NCI-H2196 treated with DMSO at 0.1 percent for 48 hours (cell line): ENCODE results near the gene SIGLEC7.
"Not testable (repeated sequence)": the region's sequence is repeated elsewhere in the genome, so short reads cannot be mapped to it uniquely, and the experiment has no call there.

Experiments
- DNase-seq: peaks from one replicate; lab custom pipeline; 2025; ENCODE audit not compliant: unreplicated experiment; lab: John Stamatoyannopoulos, UW

Gene SIGLEC7

GRCh38 chr19:51164215-51164614 lies 22.1 kb downstream of the SIGLEC7 start:
- DNase-seq = no peak

DNA sequence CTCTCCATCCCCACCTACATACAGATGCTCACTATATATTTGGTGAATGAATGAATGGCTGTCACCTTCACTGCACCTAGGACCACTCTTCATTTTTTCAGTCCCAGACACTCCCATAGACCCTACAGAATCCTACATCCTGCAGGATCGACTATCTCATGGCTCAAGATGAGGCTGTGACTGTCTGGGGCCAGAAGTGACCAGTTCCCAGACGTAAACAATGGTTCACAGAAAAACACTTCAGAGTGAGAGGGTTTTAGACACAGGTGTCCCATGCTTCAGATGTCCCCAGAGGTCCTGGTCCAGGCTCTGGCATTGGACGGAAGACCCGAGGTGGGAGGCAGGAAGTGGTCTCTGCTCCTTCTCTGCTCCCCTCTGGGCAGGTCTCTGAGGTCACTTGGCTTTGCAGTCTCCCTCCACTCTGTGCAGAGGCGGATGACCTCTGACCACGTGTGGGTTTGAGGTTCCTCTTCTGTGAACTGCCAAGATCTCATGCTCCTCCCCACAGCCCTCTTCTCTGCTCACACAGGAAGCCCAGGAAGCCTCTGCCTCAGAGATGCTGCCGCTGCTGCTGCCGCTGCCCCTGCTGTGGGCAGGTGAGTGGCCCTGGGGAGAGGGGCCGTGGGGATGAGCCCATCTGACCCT lies 24.9 kb downstream of the SIGLEC7 start:
- no peak for DNase-seq

- DNase-seq = no peak
These were observed 26.6 kb downstream of the SIGLEC7 start for GRCh38 chr19:51168564-51169282.

GRCh38 chr19:51169283-51169918 lies 27.3 kb downstream of the SIGLEC7 start:
- DNase-seq = not testable (repeated sequence)

- DNase-seq = no peak
These were observed 30.1 kb downstream of the SIGLEC7 start for GRCh38 chr19:51172223-51172622.

- DNase-seq = no peak
These were observed 31.6 kb downstream of the SIGLEC7 start for GRCh38 chr19:51173681-51174080.

GRCh38 chr19:51179256-51179655 lies 37.2 kb downstream of the SIGLEC7 start:
- no peak for DNase-seq

DNA sequence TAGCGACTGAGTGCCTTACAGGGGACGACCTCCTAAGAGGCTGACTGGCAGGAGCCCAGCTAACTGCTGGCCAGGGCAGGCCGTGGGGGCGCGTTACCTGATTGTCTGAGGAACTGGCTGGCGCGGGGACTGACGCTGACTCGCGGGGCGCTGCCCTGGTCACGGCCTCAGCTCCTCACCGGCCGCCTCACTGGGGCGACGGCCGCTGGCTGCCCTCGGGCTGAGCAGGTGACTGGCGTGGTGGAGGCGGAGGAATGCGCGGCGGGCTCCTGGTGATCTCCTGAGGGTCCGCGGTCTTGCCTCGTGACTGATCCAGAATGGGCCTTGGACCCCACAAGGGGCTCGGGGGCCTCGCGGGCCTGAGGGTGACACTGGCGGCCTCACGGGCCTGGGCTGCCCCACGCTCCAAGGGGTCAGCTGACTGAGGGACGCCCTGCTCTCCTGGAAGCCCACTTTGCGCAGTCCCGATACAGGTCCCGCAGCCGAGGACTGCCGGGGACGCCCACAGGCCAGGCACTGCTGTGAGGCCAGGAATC lies 39.3 kb downstream of the SIGLEC7 start:
- no peak for DNase-seq

GRCh38 chr19:51181913-51182419 lies 39.9 kb downstream of the SIGLEC7 start:
- DNase-seq = no peak

GRCh38 chr19:51183629-51184028 lies 41.5 kb downstream of the SIGLEC7 start:
- no peak for DNase-seq

DNA sequence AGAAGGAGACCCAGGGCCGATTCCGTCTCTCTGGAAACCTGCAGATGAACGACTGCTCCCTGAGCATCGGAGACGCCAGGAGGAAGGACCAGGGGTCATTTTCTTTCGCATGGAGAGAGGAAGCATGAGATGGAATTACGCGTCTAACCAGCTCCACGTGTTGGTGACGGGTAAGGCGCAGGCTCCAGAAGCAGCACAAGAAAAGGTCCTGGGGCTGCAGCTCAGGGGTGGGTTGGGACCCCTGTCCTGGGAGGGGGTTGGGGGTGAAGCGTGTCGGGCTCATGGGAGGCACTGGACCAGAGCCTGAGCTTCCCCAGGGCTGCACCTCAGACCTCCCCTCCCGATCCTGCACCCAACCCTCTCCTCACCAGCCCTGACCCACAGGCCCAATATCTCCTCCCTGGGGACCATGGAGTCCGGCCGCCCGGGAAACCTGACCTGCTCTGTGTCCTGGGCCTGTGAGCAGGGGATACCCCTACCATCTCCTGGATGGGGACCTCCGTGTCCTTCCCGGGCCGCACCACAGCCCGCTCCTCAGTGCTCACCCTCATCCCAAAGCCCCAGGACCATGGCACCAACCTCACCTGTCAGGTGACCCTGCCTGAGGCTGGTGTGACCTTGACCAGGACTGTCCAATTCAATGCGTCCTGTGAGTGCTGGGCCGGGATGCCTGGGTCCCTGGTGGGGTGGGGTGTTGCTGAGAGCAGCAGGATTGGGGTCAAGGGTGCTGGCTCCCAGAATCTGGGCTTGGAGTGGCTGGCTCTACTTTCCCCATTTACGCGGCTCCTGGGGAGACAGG lies 43.2 kb downstream of the SIGLEC7 start:
- DNase-seq = no peak

DNA sequence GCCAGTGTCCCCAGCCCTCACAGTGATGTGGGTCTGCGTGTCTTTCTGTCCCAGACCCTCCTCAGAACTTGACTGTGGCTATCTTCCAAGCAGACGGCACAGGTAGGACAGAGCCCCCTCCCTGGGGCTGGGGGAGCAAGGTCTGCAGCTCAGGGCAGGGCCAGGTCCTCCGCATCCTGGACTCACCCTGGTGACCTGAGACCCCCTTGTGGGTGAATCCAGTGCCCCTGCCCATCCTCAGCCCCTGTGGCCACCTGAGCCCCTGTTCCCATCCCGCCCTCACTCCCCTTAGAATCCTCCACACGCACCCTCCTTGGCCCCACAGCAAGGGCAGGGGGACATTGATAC lies 43.7 kb downstream of the SIGLEC7 start:
- no peak for DNase-seq

DNA sequence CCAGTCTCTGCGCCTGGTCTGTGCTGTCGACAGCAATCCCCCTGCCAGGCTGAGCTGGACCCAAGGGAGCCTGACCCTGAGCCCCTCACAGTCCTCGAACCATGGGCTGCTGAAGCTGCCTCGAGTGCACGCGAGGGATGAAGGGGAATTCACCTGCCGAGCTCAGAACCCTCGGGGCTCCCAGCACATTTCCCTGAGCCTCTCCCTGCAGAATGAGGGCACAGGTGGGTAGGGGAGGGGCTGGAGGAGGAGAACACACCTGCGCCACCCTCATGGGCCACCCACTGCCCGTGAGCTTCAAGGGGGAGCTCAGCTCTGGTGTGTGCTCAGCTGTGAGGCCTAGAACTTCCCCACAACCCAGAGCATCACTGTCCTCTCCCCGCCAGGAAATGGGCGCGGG lies 44.2 kb downstream of the SIGLEC7 start:
- no peak for DNase-seq

GRCh38 chr19:51187395-51188226 lies 45.5 kb downstream of the SIGLEC7 start:
- no peak for DNase-seq

- no peak for DNase-seq
These were observed 46.1 kb downstream of the SIGLEC7 start for GRCh38 chr19:51188227-51188559.

GRCh38 chr19:51192689-51193088 lies 50.6 kb downstream of the SIGLEC7 start:
- no peak for DNase-seq

DNA sequence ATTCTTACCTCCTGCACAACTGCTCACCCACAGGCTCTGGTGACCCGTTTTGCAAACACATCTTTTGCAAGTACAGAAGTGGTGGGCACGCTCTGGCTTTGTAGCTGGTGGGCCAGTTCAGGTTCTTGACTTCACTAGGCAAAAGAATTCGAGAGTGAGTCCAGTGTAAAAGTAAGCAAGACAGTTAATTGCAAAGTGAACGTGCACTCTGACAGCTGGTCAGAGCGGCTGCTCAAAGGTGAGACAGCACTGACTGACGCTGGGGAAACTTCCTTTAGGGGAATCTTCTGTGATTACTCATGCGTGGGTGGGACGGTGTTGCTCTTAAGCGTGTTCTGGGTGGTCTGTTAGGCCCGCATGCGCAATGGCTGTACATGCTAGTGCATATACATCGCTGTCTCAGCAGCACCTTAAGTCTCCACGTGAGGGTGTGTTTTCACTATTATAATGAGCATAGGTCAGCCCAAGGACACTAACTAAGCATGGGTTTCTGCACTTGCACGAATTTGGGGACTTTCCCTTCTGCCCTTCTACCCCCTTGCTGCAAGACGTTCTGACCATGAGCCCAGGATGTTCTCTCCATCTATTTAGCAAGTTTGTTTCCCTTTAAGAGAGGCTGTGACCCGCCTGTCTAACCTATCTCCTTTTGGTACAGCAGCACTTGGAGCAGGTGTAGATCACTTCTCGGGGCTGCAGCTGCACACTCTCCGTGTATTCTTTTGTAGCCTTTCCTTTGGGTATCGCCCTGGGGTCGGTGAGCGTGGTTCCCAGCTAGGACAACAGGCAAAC lies 52.6 kb downstream of the SIGLEC7 start:
- DNase-seq = no peak

GRCh38 chr19:51195316-51195586 lies 53.1 kb downstream of the SIGLEC7 start:
- DNase-seq = no peak

- DNase-seq = no peak
These were observed 53.5 kb downstream of the SIGLEC7 start for GRCh38 chr19:51195616-51196015.

GRCh38 chr19:51196181-51196580 lies 54.1 kb downstream of the SIGLEC7 start:
- DNase-seq = no peak
